ENCODE measurements around the gene LRRC27.

LRRC27 gene

GRCh38 chr10:132363921-132364593 is 32.1 kb downstream of the LRRC27 start:
- Mint-ChIP-seq H3K4me1 (peaks cover 6% of the 10 kb centered on the region), H3K9me3 (peaks cover 0 to 10% of the 10 kb centered on the region in 2 donors), H3K27ac (no peak overlapping the region), H3K27me3 (no peaks in the 10 kb centered on the region), H3K4me3 (no peak overlapping the region)
- ATAC-seq: peak; percentile 72
- no peak for DNase-seq

- DNase-seq (peak in 1 of 2 donors; percentile 35), ATAC-seq (peak; percentile 61)
- peaks cover 6% of the 10 kb centered on the region for H3K4me1 Mint-ChIP-seq
- H3K27me3 Mint-ChIP-seq: no peaks in the 10 kb centered on the region
- peak overlapping the region in 1 of 2 donors; percentile 42 for H3K27ac Mint-ChIP-seq
- H3K9me3 Mint-ChIP-seq: peaks cover 0 to 10% of the 10 kb centered on the region in 2 donors
- H3K4me3 Mint-ChIP-seq: no peak overlapping the region
Observed at GRCh38 chr10:132364594-132364970, 32.6 kb downstream of the LRRC27 start.

- no peaks in the 10 kb centered on the region for H3K27me3 Mint-ChIP-seq
- no peak for ATAC-seq
- H3K4me3 Mint-ChIP-seq: no peak overlapping the region
- H3K27ac Mint-ChIP-seq: no peak overlapping the region
- peaks cover 6% of the 10 kb centered on the region for H3K4me1 Mint-ChIP-seq
- H3K9me3 Mint-ChIP-seq: peaks cover 0 to 10% of the 10 kb centered on the region in 2 donors
- no peak for DNase-seq
Observed at GRCh38 chr10:132365102-132365501, 33.1 kb downstream of the LRRC27 start.

GRCh38 chr10:132366006-132366405 is 34.0 kb downstream of the LRRC27 start:
- Mint-ChIP-seq H3K27me3 (no peaks in the 10 kb centered on the region), H3K27ac (no peak overlapping the region), H3K9me3 (peaks cover 0 to 10% of the 10 kb centered on the region in 2 donors), H3K4me1 (peaks cover 6% of the 10 kb centered on the region), H3K4me3 (no peak overlapping the region)
- DNase-seq (no peak), ATAC-seq (no peak)

- Mint-ChIP-seq H3K9me3 (peaks cover 0 to 10% of the 10 kb centered on the region in 2 donors), H3K27ac (no peak overlapping the region), H3K4me3 (no peak overlapping the region), H3K4me1 (peaks cover 6% of the 10 kb centered on the region), H3K27me3 (no peaks in the 10 kb centered on the region)
- no peak for DNase-seq
- no peak for ATAC-seq
Observed at GRCh38 chr10:132366499-132366898, 34.5 kb downstream of the LRRC27 start.

GRCh38 chr10:132368391-132368790 is 36.4 kb downstream of the LRRC27 start:
- ATAC-seq: no peak
- Mint-ChIP-seq H3K27ac (no peak overlapping the region), H3K4me3 (no peak overlapping the region), H3K4me1 (peaks cover 13% of the 10 kb centered on the region), H3K9me3 (peaks cover 0 to 10% of the 10 kb centered on the region in 2 donors), H3K27me3 (no peaks in the 10 kb centered on the region)
- DNase-seq: no peak

GRCh38 chr10:132368881-132369635 is 37.1 kb downstream of the LRRC27 start:
- no peak for DNase-seq
- ATAC-seq: no peak
- H3K27me3 Mint-ChIP-seq: no peaks in the 10 kb centered on the region
- H3K27ac Mint-ChIP-seq: no peak overlapping the region
- H3K9me3 Mint-ChIP-seq: peaks cover 0 to 8% of the 10 kb centered on the region in 2 donors
- H3K4me3 Mint-ChIP-seq: no peak overlapping the region
- peaks cover 13% of the 10 kb centered on the region for H3K4me1 Mint-ChIP-seq

- Mint-ChIP-seq H3K27me3 (no peaks in the 10 kb centered on the region), H3K4me1 (peaks cover 10% of the 10 kb centered on the region), H3K4me3 (no peak overlapping the region), H3K27ac (no peak overlapping the region), H3K9me3 (peaks cover 0 to 2% of the 10 kb centered on the region in 2 donors)
- ATAC-seq: no peak
- DNase-seq: no peak
Observed at GRCh38 chr10:132369636-132370185, 37.7 kb downstream of the LRRC27 start.

- ATAC-seq (no peak), DNase-seq (no peak)
- Mint-ChIP-seq H3K4me1 (peaks cover 7% of the 10 kb centered on the region), H3K9me3 (no peaks in the 10 kb centered on the region), H3K27me3 (no peaks in the 10 kb centered on the region), H3K4me3 (no peak overlapping the region), H3K27ac (no peak overlapping the region)
Observed at GRCh38 chr10:132370426-132371340, 38.7 kb downstream of the LRRC27 start.

- Mint-ChIP-seq H3K27ac (peak overlapping the region in 1 of 2 donors; percentile 67), H3K9me3 (no peaks in the 10 kb centered on the region), H3K4me1 (peaks cover 7% of the 10 kb centered on the region), H3K4me3 (no peak overlapping the region), H3K27me3 (no peaks in the 10 kb centered on the region)
- DNase-seq (no peak), ATAC-seq (peak; percentile 53)
Observed at GRCh38 chr10:132371641-132372081, 39.7 kb downstream of the LRRC27 start.

- H3K4me3 Mint-ChIP-seq: no peak overlapping the region
- ATAC-seq: no peak
- H3K27ac Mint-ChIP-seq: no peak overlapping the region
- DNase-seq: no peak
- H3K4me1 Mint-ChIP-seq: peaks cover 7% of the 10 kb centered on the region
- H3K9me3 Mint-ChIP-seq: no peaks in the 10 kb centered on the region
- H3K27me3 Mint-ChIP-seq: no peaks in the 10 kb centered on the region
Observed at GRCh38 chr10:132372516-132373095, 40.6 kb downstream of the LRRC27 start.

GRCh38 chr10:132373241-132373955 is 41.4 kb downstream of the LRRC27 start:
- no peak overlapping the region for H3K4me3 Mint-ChIP-seq
- DNase-seq (no peak), ATAC-seq (no peak)
- no peaks in the 10 kb centered on the region for H3K9me3 Mint-ChIP-seq
- no peak overlapping the region for H3K27ac Mint-ChIP-seq
- H3K4me1 Mint-ChIP-seq: peaks cover 7% of the 10 kb centered on the region
- H3K27me3 Mint-ChIP-seq: no peaks in the 10 kb centered on the region

GRCh38 chr10:132374176-132374575 is 42.2 kb downstream of the LRRC27 start:
- Mint-ChIP-seq H3K27me3 (no peaks in the 10 kb centered on the region), H3K4me3 (no peak overlapping the region), H3K4me1 (peaks cover 7% of the 10 kb centered on the region), H3K27ac (no peak overlapping the region), H3K9me3 (no peaks in the 10 kb centered on the region)
- no peak for DNase-seq
- ATAC-seq: no peak

- ATAC-seq (no peak), DNase-seq (no peak)
- no peak overlapping the region for H3K4me3 Mint-ChIP-seq
- H3K27ac Mint-ChIP-seq: no peak overlapping the region
- peaks cover 7% of the 10 kb centered on the region for H3K4me1 Mint-ChIP-seq
- no peaks in the 10 kb centered on the region for H3K9me3 Mint-ChIP-seq
- H3K27me3 Mint-ChIP-seq: no peaks in the 10 kb centered on the region
Observed at GRCh38 chr10:132374612-132375011, 42.6 kb downstream of the LRRC27 start.
